KMS-11 (cell line): ENCODE measurements around the gene EFCC1.

Experiments
- H2AFZ ChIP-seq: fragments of 200-600 bp; sonication (generic); 2 replicates; pipeline ENCODE4 v1.6.1; 2016; ENCODE audit warnings: antibody characterized with exemption, mixed run types, low read depth
- H3K27ac ChIP-seq: fragments of 200-600 bp; sonication (generic); 2 replicates; pipeline ENCODE4 v1.6.1; 2016; ENCODE audit warnings: mild to moderate bottlenecking, mixed run types
- H3K27me3 ChIP-seq: fragments of 200-600 bp; sonication (generic); 2 replicates; pipeline ENCODE4 v1.6.1; 2017; ENCODE audit warnings: mild to moderate bottlenecking, low read depth, mixed run types, moderate library complexity; ENCODE audit not compliant: insufficient read depth
- H3K36me3 ChIP-seq: fragments of 200-600 bp; sonication (generic); 2 replicates; pipeline ENCODE4 v1.6.1; 2017; ENCODE audit warnings: mild to moderate bottlenecking, mixed run types; ENCODE audit not compliant: insufficient read depth
- H3K4me1 ChIP-seq: fragments of 200-600 bp; sonication (generic); 2 replicates; pipeline ENCODE4 v1.6.1; 2016; ENCODE audit warnings: mild to moderate bottlenecking, low read depth, mixed run types; ENCODE audit not compliant: poor library complexity, severe bottlenecking
- H3K4me2 ChIP-seq: fragments of 200-600 bp; sonication (generic); 2 replicates; pipeline ENCODE4 v1.7.0; 2016; ENCODE audit warnings: mild to moderate bottlenecking, mixed run types
- H3K4me3 ChIP-seq: fragments of 200-600 bp; sonication (generic); IDR thresholded peaks from 2 replicates; pipeline ENCODE4 v1.6.1; 2017; ENCODE audit warnings: low read depth, low read length, mixed read lengths; ENCODE audit not compliant: insufficient read depth
- H3K79me2 ChIP-seq: fragments of 200-600 bp; sonication (generic); 2 replicates; pipeline ENCODE4 v1.6.1; 2016; ENCODE audit warnings: low read depth, mixed run types; ENCODE audit not compliant: insufficient read depth
- H3K9ac ChIP-seq: fragments of 200-600 bp; sonication (generic); 2 replicates; pipeline ENCODE4 v1.6.1; 2016; ENCODE audit warnings: mild to moderate bottlenecking, mixed run types
- H4K20me1 ChIP-seq: fragments of 200-600 bp; sonication (generic); 2 replicates; pipeline ENCODE4 v1.6.1; 2016; ENCODE audit warnings: mild to moderate bottlenecking, mixed run types; ENCODE audit not compliant: insufficient read depth
- CTCF ChIP-seq: fragments of 200-600 bp; sonication (generic); conservative IDR thresholded peaks from 2 replicates; pipeline ENCODE4 v1.6.1; 2017; ENCODE audit warnings: low read depth, mild to moderate bottlenecking, antibody characterized with exemption, low read length, moderate library complexity, mixed read lengths

Gene EFCC1

GRCh38 chr3:129060276-129061022 lies 59.3 kb downstream of the EFCC1 start, which contains the start of gene GP9:
Gene GP9, plus strand, starts transcription at chr3:129060779. Its CDS starts 961 bp downstream, at chr3:129061740.
- TF ChIP-seq CTCF = no peak
- no peaks in the 10 kb centered on the region for H4K20me1 ChIP-seq
- H3K4me1 ChIP-seq = peaks cover 23% of the 10 kb centered on the region
- no peak within 1 kb of the TSS for H3K27ac ChIP-seq
- H3K36me3 ChIP-seq = no peaks in the 10 kb centered on the region
- H3K79me2 ChIP-seq = no peaks in the 10 kb centered on the region
- no peak within 1 kb of the TSS for H3K4me3 ChIP-seq
- H3K4me2 ChIP-seq = no peak within 1 kb of the TSS
- H3K27me3 ChIP-seq = no peaks in the 10 kb centered on the region
- H3K9ac ChIP-seq = no peak within 1 kb of the TSS
- no peak within 1 kb of the TSS; the same call in 1 of the 2 replicates for H2AFZ ChIP-seq

- H3K4me2 ChIP-seq = no peak overlapping the region
- H3K36me3 ChIP-seq = no peaks in the 10 kb centered on the region
- H3K27ac ChIP-seq = no peak overlapping the region
- H3K79me2 ChIP-seq = no peaks in the 10 kb centered on the region
- peaks cover 23% of the 10 kb centered on the region for H3K4me1 ChIP-seq
- no peak overlapping the region for H3K9ac ChIP-seq
- no peaks in the 10 kb centered on the region for H4K20me1 ChIP-seq
- H2AFZ ChIP-seq = no peak overlapping the region
- no peaks in the 10 kb centered on the region for H3K27me3 ChIP-seq
- no peak overlapping the region for H3K4me3 ChIP-seq
- TF ChIP-seq CTCF = no peak
These were observed 60.2 kb downstream of the EFCC1 start for GRCh38 chr3:129061023-129061887.

- TF ChIP-seq CTCF = no peak
- H3K27me3 ChIP-seq = no peaks in the 10 kb centered on the region; the same call in 1 of the 2 replicates
- no peaks in the 10 kb centered on the region for H3K79me2 ChIP-seq
- H3K4me1 ChIP-seq = peaks cover 23% of the 10 kb centered on the region
- no peak overlapping the region for H3K4me3 ChIP-seq
- H3K9ac ChIP-seq = no peak overlapping the region
- H3K27ac ChIP-seq = no peak overlapping the region
- no peaks in the 10 kb centered on the region for H3K36me3 ChIP-seq
- H3K4me2 ChIP-seq = no peak overlapping the region
- no peaks in the 10 kb centered on the region for H4K20me1 ChIP-seq
- H2AFZ ChIP-seq = no peak overlapping the region
These were observed 61.1 kb downstream of the EFCC1 start for GRCh38 chr3:129061888-129062834.

- H3K9ac ChIP-seq = no peak overlapping the region
- no peak overlapping the region for H2AFZ ChIP-seq
- no peak overlapping the region for H3K4me2 ChIP-seq
- no peaks in the 10 kb centered on the region; the same call in 1 of the 2 replicates for H3K27me3 ChIP-seq
- TF ChIP-seq CTCF = no peak
- H3K36me3 ChIP-seq = no peaks in the 10 kb centered on the region
- H3K4me1 ChIP-seq = peaks cover 17% of the 10 kb centered on the region
- H3K4me3 ChIP-seq = no peak overlapping the region
- H3K79me2 ChIP-seq = no peaks in the 10 kb centered on the region
- no peak overlapping the region for H3K27ac ChIP-seq
- no peaks in the 10 kb centered on the region for H4K20me1 ChIP-seq
These were observed 62.1 kb downstream of the EFCC1 start for GRCh38 chr3:129063091-129063640.
